Measurements from ENCODE around the gene FNDC1. TPM values are rescaled to one million over a fixed set of nuclear protein-coding genes. Genes with fewer than 3 reads are reported as not detected.

Gene FNDC1
- total RNA-seq, 1 experiment from 2014 or later = 0.23 TPM

DNA sequence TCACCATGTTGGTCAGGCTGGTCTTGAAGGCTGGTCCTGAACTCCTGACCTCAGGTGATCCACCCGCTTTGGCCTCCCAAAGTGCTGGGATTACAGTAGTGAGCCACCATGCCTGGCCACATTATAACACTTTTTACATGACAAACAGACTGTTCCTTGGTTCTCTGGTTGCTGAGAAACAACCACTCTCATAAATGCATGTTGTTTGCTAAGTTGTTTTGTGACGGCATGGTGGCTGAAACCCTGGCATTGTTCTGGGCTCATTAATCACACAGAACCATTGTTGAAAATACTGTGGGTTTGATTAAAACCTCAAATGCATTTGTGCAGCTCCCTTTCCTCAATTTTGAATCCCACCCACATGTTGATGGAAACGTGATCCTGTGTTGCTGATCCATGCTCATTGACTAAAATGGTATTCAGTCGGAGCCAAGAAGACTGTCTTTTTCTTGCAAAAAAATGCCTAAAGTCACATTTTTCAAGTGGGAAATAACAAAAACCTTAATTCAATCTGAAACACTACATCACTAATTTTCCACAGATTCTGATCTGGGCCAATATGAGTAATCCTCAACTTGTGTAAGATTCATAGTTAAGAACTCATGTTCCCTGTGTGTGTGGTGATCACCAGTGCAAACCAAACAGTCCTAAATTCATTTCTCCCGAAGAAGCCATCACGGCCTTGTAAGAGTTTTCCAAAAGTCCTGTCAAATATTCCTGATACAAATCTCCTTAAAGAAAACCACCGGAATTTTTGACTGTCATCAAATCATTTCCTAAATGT lies 132.8 kb downstream of the FNDC1 start:
- TF ChIP-seq, protein P1, sequence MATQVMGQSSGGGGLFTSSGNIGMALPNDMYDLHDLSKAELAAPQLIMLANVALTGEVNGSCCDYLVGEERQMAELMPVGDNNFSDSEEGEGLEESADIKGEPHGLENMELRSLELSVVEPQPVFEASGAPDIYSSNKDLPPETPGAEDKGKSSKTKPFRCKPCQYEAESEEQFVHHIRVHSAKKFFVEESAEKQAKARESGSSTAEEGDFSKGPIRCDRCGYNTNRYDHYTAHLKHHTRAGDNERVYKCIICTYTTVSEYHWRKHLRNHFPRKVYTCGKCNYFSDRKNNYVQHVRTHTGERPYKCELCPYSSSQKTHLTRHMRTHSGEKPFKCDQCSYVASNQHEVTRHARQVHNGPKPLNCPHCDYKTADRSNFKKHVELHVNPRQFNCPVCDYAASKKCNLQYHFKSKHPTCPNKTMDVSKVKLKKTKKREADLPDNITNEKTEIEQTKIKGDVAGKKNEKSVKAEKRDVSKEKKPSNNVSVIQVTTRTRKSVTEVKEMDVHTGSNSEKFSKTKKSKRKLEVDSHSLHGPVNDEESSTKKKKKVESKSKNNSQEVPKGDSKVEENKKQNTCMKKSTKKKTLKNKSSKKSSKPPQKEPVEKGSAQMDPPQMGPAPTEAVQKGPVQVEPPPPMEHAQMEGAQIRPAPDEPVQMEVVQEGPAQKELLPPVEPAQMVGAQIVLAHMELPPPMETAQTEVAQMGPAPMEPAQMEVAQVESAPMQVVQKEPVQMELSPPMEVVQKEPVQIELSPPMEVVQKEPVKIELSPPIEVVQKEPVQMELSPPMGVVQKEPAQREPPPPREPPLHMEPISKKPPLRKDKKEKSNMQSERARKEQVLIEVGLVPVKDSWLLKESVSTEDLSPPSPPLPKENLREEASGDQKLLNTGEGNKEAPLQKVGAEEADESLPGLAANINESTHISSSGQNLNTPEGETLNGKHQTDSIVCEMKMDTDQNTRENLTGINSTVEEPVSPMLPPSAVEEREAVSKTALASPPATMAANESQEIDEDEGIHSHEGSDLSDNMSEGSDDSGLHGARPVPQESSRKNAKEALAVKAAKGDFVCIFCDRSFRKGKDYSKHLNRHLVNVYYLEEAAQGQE (IDR thresholded peaks at IDR 0.05; ENCODE audit: insufficient read depth in 1 of 2, low read depth in 2 of 2, low read length in 1 of 2) = no peak
- TF ChIP-seq SIN3A (IDR thresholded peaks at IDR 0.05; ENCODE audit: borderline replicate concordance, insufficient read depth, low read depth, low read length) (no peak), TCF7L2 (IDR thresholded peaks at IDR 0.05; ENCODE audit: low read depth, low read length) (no peak), POLR2AphosphoS5 (IDR thresholded peaks at IDR 0.05; ENCODE audit: low read depth, low read length) (no peak)
- TF ChIP-seq, protein P2, sequence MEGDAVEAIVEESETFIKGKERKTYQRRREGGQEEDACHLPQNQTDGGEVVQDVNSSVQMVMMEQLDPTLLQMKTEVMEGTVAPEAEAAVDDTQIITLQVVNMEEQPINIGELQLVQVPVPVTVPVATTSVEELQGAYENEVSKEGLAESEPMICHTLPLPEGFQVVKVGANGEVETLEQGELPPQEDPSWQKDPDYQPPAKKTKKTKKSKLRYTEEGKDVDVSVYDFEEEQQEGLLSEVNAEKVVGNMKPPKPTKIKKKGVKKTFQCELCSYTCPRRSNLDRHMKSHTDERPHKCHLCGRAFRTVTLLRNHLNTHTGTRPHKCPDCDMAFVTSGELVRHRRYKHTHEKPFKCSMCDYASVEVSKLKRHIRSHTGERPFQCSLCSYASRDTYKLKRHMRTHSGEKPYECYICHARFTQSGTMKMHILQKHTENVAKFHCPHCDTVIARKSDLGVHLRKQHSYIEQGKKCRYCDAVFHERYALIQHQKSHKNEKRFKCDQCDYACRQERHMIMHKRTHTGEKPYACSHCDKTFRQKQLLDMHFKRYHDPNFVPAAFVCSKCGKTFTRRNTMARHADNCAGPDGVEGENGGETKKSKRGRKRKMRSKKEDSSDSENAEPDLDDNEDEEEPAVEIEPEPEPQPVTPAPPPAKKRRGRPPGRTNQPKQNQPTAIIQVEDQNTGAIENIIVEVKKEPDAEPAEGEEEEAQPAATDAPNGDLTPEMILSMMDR (IDR thresholded peaks at IDR 0.05) = no peak
- no TSS peak for BruUV-seq (replicated peaks)
- intact Hi-C loops (cut with micrococcal nuclease; ENCODE audit: unreplicated experiment) (no loop called here), in situ Hi-C loops (cut with HindIII; ENCODE audit: low pct_unique_long_range_greater_than_20kb, low sequenced_read_pairs) (no loop called here)
- ChIA-PET POLR2A (no interaction called here), CTCF (no interaction called here)
- no peaks in the 10 kb centered on the region for H3K4me1 ChIP-seq (ENCODE audit: control insufficient read depth, insufficient read depth, low read length)
- no peaks in the 10 kb centered on the region for H3K36me3 ChIP-seq (ENCODE audit: control insufficient read depth, insufficient read depth, low read length)
- no peak overlapping the region for H3K4me3 ChIP-seq (ENCODE audit: low read depth in 2 of 2, low read length in 2 of 2)
- DNase-seq (ENCODE audit: low read depth, low spot score) = no peak
- ATAC-seq = no peak
- H3K9me3 ChIP-seq (ENCODE audit: control insufficient read depth, insufficient read depth, low read depth, low read length) = no peaks in the 10 kb centered on the region
- H3K27ac ChIP-seq (ENCODE audit: low read length) = no peak overlapping the region
- peaks cover 15% of the 10 kb centered on the region for H3K27me3 ChIP-seq (ENCODE audit: control insufficient read depth, insufficient read depth, low read length)

DNA sequence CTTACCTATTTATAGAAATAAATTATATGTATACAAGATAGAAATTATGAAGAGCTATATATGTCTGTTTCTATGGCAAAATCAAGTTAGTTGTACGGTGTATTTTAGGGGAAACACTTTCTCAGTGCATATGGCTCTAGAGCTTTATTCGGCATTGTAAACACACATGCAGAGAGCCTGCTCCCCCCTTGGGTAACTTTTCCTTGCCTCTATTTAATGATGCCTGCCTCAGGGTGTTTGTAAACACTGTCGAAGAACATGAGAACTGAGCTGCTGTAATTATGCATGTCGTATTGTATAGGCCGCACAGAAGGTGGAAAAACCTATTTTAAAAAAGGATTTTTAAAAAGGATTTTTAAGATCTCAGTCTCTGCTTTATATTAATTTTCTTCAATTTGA lies 133.4 kb downstream of the FNDC1 start:
- Histone ChIP-seq H3K4me1 (ENCODE audit: control insufficient read depth, insufficient read depth, low read length) (no peaks in the 10 kb centered on the region), H3K27me3 (ENCODE audit: control insufficient read depth, insufficient read depth, low read length) (peaks cover 10% of the 10 kb centered on the region), H3K27ac (ENCODE audit: low read length) (no peak overlapping the region), H3K9me3 (ENCODE audit: control insufficient read depth, insufficient read depth, low read depth, low read length) (no peaks in the 10 kb centered on the region), H3K36me3 (ENCODE audit: control insufficient read depth, insufficient read depth, low read length) (no peaks in the 10 kb centered on the region), H3K4me3 (ENCODE audit: low read depth in 2 of 2, low read length in 2 of 2) (no peak overlapping the region)
- intact Hi-C loops (cut with micrococcal nuclease; ENCODE audit: unreplicated experiment) (no loop called here), in situ Hi-C loops (cut with HindIII; ENCODE audit: low pct_unique_long_range_greater_than_20kb, low sequenced_read_pairs) (no loop called here)
- ChIA-PET POLR2A (no interaction called here), CTCF (interaction anchor here (0.6 kb wide), 1 partner anchor 418 kb away, joined by 7 read pairs; no protein-coding TSS in a partner anchor)
- no TSS peak for BruUV-seq (replicated peaks)
- ATAC-seq (no peak), DNase-seq (ENCODE audit: low read depth, low spot score) (no peak)
- TF ChIP-seq, protein P1 (IDR thresholded peaks at IDR 0.05; ENCODE audit: insufficient read depth in 1 of 2, low read depth in 2 of 2, low read length in 1 of 2) = no peak
- TF ChIP-seq POLR2AphosphoS5 (IDR thresholded peaks at IDR 0.05; ENCODE audit: low read depth, low read length) (no peak), TCF7L2 (IDR thresholded peaks at IDR 0.05; ENCODE audit: low read depth, low read length) (no peak), SIN3A (IDR thresholded peaks at IDR 0.05; ENCODE audit: borderline replicate concordance, insufficient read depth, low read depth, low read length) (no peak)
- TF ChIP-seq, protein P2 (IDR thresholded peaks at IDR 0.05) = no peak
